ENCODE results near the gene C1orf52. TPM values are rescaled to one million over a fixed set of nuclear protein-coding genes. Genes with fewer than 3 reads are reported as not detected.

The C1orf52 gene
- total RNA-seq, 1 experiment from 2014 or later, result 44.5 TPM

DNA sequence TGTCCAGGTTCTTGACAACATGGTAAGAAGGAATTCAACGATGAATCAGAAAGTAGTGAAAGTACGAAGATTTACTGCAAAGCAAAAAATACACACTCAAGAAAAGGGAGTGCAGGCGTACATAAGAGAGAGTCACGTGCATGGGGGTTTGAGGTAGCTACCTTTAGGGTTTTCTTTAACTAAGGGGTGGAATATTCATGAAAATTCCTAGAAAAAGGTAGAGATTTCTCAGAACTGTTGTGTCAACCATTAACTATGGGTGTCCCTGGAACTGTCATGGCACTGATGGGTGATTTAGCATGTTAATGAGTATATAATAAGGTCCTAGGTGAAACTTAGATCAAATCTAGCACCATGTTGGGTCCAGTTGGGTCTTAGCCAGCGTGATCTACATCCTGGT is 36.1 kb downstream of the C1orf52 start:
- H3K27me3 Mint-ChIP-seq (ENCODE audit: low read depth), result no peaks in the 10 kb centered on the region
- no peak for DNase-seq (ENCODE audit: low spot score)
- CTCF ChIA-PET, result interaction anchor here (1.4 to 3.4 kb wide), 2 partner anchors 36 to 114 kb away, joined by 6 to 19 read pairs; partner anchors contain the start of gene C1orf52
- H3K36me3 Mint-ChIP-seq, result no peaks in the 10 kb centered on the region
- H3K4me1 Mint-ChIP-seq, result peaks cover 51% of the 10 kb centered on the region
- no peak overlapping the region for H3K4me3 Mint-ChIP-seq
- no peak for ATAC-seq
- TF ChIP-seq, protein P1, sequence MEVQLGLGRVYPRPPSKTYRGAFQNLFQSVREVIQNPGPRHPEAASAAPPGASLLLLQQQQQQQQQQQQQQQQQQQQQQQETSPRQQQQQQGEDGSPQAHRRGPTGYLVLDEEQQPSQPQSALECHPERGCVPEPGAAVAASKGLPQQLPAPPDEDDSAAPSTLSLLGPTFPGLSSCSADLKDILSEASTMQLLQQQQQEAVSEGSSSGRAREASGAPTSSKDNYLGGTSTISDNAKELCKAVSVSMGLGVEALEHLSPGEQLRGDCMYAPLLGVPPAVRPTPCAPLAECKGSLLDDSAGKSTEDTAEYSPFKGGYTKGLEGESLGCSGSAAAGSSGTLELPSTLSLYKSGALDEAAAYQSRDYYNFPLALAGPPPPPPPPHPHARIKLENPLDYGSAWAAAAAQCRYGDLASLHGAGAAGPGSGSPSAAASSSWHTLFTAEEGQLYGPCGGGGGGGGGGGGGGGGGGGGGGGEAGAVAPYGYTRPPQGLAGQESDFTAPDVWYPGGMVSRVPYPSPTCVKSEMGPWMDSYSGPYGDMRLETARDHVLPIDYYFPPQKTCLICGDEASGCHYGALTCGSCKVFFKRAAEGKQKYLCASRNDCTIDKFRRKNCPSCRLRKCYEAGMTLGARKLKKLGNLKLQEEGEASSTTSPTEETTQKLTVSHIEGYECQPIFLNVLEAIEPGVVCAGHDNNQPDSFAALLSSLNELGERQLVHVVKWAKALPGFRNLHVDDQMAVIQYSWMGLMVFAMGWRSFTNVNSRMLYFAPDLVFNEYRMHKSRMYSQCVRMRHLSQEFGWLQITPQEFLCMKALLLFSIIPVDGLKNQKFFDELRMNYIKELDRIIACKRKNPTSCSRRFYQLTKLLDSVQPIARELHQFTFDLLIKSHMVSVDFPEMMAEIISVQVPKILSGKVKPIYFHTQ (CRISPR knock-in tag; IDR thresholded peaks at IDR 0.05), result no peak
- TF ChIP-seq ZNF263 (CRISPR knock-in tag; IDR thresholded peaks at IDR 0.05; ENCODE audit: low read depth) (no peak), OVOL2 (CRISPR knock-in tag; IDR thresholded peaks at IDR 0.05; ENCODE audit: borderline replicate concordance) (no peak), MXD4 (CRISPR knock-in tag; IDR thresholded peaks at IDR 0.05; ENCODE audit: borderline replicate concordance) (no peak)
- POLR2A ChIA-PET, result no interaction called here
- no peak overlapping the region for H3K27ac Mint-ChIP-seq
- H3K9me3 Mint-ChIP-seq, result no peaks in the 10 kb centered on the region

- Mint-ChIP-seq H3K27ac (no peak overlapping the region), H3K9me3 (0 out of 2 replicates have a peak, but pooled peaks cover 5% of the 10 kb centered on the region), H3K27me3 (ENCODE audit: low read depth) (no peaks in the 10 kb centered on the region), H3K36me3 (no peaks in the 10 kb centered on the region), H3K4me1 (peaks cover 46% of the 10 kb centered on the region), H3K4me3 (no peak overlapping the region)
- DNase-seq (ENCODE audit: low spot score) (no peak), ATAC-seq (no peak)
- POLR2A ChIA-PET, result no interaction called here
- CTCF ChIA-PET, result interaction anchor here (1.3 to 2.8 kb wide), 2 partner anchors 39 to 276 kb away, joined by 6 to 8 read pairs; partner anchors contain the start of gene C1orf52
- TF ChIP-seq MYBL2 (CRISPR knock-in tag; IDR thresholded peaks at IDR 0.05), result no peak
- no peak for TF ChIP-seq NFATC4 (CRISPR knock-in tag; IDR thresholded peaks at IDR 0.05)
- no peak for TF ChIP-seq TEAD4 (CRISPR knock-in tag; IDR thresholded peaks at IDR 0.05)
- no peak for TF ChIP-seq ZNF219 (CRISPR knock-in tag; IDR thresholded peaks at IDR 0.05; ENCODE audit: borderline replicate concordance)
- no peak for TF ChIP-seq EMX1 (CRISPR knock-in tag; IDR thresholded peaks at IDR 0.05)
- no peak for TF ChIP-seq KAT7 (CRISPR knock-in tag; IDR thresholded peaks at IDR 0.05; ENCODE audit: borderline replicate concordance)
- TF ChIP-seq, protein P2, sequence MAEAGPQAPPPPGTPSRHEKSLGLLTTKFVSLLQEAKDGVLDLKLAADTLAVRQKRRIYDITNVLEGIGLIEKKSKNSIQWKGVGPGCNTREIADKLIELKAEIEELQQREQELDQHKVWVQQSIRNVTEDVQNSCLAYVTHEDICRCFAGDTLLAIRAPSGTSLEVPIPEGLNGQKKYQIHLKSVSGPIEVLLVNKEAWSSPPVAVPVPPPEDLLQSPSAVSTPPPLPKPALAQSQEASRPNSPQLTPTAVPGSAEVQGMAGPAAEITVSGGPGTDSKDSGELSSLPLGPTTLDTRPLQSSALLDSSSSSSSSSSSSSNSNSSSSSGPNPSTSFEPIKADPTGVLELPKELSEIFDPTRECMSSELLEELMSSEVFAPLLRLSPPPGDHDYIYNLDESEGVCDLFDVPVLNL (CRISPR knock-in tag; IDR thresholded peaks at IDR 0.05; ENCODE audit: borderline replicate concordance, low read depth), result no peak
- no peak for TF ChIP-seq CTCF (IDR thresholded peaks at IDR 0.05)
- TF ChIP-seq, protein P3, sequence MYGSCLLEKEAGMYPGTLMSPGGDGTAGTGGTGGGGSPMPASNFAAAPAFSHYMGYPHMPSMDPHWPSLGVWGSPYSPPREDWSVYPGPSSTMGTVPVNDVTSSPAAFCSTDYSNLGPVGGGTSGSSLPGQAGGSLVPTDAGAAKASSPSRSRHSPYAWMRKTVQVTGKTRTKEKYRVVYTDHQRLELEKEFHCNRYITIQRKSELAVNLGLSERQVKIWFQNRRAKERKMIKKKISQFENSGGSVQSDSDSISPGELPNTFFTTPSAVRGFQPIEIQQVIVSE (CRISPR knock-in tag; IDR thresholded peaks at IDR 0.05; ENCODE audit: borderline replicate concordance), result no peak
- TF ChIP-seq, protein P4, sequence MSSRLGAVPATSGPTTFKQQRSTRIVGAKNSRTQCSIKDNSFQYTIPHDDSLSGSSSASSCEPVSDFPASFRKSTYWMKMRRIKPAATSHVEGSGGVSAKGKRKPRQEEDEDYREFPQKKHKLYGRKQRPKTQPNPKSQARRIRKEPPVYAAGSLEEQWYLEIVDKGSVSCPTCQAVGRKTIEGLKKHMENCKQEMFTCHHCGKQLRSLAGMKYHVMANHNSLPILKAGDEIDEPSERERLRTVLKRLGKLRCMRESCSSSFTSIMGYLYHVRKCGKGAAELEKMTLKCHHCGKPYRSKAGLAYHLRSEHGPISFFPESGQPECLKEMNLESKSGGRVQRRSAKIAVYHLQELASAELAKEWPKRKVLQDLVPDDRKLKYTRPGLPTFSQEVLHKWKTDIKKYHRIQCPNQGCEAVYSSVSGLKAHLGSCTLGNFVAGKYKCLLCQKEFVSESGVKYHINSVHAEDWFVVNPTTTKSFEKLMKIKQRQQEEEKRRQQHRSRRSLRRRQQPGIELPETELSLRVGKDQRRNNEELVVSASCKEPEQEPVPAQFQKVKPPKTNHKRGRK (CRISPR knock-in tag; IDR thresholded peaks at IDR 0.05; ENCODE audit: borderline replicate concordance), result no peak
- no peak for TF ChIP-seq ZNF396 (CRISPR knock-in tag; IDR thresholded peaks at IDR 0.05; ENCODE audit: borderline replicate concordance)
- TF ChIP-seq NR3C1 (CRISPR knock-in tag; conservative IDR thresholded peaks at IDR 0.05; ENCODE audit: low read depth), result no peak
- TF ChIP-seq ELF4 (CRISPR knock-in tag; IDR thresholded peaks at IDR 0.05; ENCODE audit: low read depth), result no peak
- no peak for TF ChIP-seq RELA (CRISPR knock-in tag; IDR thresholded peaks at IDR 0.05; ENCODE audit: borderline replicate concordance)
- TF ChIP-seq TP53 (CRISPR knock-in tag; IDR thresholded peaks at IDR 0.05), result no peak
- TF ChIP-seq, protein P5, sequence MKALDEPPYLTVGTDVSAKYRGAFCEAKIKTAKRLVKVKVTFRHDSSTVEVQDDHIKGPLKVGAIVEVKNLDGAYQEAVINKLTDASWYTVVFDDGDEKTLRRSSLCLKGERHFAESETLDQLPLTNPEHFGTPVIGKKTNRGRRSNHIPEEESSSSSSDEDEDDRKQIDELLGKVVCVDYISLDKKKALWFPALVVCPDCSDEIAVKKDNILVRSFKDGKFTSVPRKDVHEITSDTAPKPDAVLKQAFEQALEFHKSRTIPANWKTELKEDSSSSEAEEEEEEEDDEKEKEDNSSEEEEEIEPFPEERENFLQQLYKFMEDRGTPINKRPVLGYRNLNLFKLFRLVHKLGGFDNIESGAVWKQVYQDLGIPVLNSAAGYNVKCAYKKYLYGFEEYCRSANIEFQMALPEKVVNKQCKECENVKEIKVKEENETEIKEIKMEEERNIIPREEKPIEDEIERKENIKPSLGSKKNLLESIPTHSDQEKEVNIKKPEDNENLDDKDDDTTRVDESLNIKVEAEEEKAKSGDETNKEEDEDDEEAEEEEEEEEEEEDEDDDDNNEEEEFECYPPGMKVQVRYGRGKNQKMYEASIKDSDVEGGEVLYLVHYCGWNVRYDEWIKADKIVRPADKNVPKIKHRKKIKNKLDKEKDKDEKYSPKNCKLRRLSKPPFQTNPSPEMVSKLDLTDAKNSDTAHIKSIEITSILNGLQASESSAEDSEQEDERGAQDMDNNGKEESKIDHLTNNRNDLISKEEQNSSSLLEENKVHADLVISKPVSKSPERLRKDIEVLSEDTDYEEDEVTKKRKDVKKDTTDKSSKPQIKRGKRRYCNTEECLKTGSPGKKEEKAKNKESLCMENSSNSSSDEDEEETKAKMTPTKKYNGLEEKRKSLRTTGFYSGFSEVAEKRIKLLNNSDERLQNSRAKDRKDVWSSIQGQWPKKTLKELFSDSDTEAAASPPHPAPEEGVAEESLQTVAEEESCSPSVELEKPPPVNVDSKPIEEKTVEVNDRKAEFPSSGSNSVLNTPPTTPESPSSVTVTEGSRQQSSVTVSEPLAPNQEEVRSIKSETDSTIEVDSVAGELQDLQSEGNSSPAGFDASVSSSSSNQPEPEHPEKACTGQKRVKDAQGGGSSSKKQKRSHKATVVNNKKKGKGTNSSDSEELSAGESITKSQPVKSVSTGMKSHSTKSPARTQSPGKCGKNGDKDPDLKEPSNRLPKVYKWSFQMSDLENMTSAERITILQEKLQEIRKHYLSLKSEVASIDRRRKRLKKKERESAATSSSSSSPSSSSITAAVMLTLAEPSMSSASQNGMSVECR (CRISPR knock-in tag; IDR thresholded peaks at IDR 0.05; ENCODE audit: borderline replicate concordance), result no peak
- no peak for TF ChIP-seq NFYB (CRISPR knock-in tag; conservative IDR thresholded peaks at IDR 0.05; ENCODE audit: low read depth)
- no peak for TF ChIP-seq SP1 (CRISPR knock-in tag; conservative IDR thresholded peaks at IDR 0.05)
Observed at GRCh38 chr1:85220756-85221201, 38.7 kb downstream of the C1orf52 start.
